8988T (cell line): ENCODE data around the gene GADL1.
A peak's percentile ranks its signal among the peaks of the same experiment; 100 is the strongest.

Experiments used
- DNase-seq: peaks from one replicate; pipeline ENCODE4 v3.0.0; 2011

GADL1 gene

DNA sequence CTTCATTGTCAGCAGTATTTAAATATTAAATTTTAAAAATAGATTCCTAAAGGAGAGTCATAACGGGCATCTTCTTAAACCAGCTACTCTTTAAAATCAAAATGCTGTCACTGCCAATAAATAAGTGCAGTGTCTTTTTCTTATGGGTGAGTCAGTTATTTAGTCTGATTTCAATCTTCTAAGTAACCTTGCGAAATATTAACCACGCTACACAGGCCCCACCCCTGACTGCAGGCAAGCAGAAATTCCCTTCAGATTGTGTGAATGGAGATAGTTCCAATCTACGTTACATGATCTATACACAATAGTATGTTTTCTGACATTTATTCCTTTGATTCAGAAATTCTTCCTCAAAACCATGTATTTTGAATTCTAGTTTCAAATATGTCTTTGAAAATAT lies 141.5 kb downstream of the GADL1 start:
- DNase-seq, result no peak

DNA sequence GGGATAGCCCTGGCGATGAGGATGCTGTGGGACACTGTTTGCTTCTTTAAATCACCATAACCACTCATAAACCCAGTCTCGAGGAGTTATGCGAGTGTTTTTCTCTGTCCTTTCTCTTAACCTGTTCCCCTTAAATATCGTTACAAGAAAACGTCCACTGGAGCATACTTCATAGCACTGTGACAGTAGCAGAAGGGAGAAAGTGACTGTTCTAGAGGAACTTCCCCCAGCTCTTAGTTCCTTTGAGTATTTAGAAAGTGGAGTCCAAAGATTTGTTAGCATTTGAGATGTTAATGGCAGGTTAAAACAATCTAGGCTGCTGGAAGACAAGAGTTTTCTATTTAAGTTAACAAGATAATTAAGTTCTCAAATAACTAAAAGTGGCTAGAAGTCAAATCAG lies 142.0 kb downstream of the GADL1 start:
- no peak for DNase-seq

DNA sequence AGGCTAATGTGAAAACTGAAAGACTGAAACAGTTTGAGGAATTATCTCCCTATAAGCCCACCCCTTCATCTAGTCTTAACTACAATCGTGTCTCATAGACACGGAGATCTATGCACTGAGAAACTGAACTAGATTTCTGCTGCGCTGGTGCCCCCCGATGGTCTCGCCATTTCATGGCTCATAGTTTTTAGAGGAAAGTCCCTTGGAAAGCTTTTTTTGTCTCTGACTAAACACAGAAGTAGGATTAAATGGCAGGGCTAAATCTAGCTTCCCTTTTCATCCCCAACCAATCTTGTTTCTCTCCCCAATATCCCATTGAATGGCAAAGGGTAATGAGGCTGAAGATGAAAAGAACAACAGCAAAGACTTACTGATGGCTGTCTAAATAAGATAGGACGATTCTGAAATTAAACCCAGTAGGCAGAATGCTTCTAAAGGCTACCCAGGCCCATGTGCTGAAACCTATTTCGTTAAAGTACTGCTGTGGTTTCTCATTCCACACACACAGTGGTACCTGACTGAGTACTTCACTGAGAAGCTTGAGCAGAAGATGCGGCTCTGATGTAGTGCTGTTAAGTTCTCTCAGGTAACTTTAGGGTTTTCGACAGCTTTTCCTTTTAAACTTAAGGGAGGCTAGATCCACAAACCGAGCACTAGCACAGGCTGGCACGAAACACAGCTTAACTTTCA lies 142.7 kb downstream of the GADL1 start:
- no peak for DNase-seq

DNA sequence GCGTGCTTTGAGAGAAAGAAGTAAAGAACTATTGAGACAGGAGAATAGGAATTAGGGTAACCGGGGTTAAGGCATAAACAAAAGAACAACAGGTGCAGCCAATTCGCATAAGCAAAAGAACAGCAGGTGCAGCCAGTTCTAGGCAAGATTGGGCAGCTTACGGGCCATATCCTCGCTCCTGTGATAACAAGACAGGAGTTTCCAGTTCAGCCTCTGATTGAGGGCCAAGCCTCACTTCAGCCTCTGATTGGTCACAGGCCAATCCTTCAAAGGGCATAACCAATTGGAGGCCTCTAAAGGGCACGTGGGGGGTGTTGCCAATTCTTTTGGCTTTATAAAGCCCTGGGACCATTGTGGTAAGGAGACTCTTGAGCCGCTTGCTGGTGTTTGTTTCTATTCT lies 143.5 kb downstream of the GADL1 start:
- no peak for DNase-seq

DNA sequence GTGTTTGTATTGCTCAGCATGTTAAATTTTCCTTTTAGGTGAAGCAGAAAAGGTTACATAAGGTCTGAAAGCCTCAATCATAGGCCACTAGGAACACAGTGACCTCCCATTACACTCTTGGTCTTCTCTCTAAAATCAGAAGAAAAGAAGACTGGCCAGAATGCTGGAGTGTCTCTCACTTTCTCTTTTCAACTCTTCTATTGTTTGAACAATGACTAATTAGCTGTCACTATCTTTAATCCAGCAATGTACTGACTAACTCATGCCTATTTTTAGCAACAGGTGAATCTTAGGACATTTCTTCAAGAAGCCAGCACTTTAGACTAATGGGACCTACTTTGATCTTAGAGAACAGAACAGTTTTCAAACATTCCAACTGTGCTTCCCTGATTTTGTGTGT lies 145.2 kb downstream of the GADL1 start:
- no peak for DNase-seq

DNA sequence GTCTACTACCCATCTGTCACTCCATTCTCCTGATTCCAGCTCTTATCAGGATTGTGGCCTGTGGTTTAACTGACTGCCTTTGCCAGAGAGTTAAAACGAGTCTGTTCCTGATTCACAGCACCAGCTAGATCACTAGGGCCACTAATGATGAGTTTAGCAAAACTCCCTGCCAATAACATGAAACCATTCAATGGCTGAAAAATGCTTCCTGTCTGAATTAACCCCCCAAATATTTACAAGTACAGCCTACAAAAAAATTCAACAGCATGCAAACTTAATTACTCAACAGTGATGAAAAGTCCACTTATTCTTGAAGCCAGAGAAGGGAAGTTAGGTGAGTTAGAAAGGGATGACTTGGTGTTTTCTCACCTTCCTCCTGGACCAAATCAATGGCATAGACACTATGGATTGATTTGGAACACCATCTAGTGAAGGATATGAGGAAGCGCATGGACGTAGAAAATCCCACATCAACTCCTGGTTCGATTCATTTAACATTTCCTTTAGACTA lies 146.6 kb downstream of the GADL1 start:
- no peak for DNase-seq

DNA sequence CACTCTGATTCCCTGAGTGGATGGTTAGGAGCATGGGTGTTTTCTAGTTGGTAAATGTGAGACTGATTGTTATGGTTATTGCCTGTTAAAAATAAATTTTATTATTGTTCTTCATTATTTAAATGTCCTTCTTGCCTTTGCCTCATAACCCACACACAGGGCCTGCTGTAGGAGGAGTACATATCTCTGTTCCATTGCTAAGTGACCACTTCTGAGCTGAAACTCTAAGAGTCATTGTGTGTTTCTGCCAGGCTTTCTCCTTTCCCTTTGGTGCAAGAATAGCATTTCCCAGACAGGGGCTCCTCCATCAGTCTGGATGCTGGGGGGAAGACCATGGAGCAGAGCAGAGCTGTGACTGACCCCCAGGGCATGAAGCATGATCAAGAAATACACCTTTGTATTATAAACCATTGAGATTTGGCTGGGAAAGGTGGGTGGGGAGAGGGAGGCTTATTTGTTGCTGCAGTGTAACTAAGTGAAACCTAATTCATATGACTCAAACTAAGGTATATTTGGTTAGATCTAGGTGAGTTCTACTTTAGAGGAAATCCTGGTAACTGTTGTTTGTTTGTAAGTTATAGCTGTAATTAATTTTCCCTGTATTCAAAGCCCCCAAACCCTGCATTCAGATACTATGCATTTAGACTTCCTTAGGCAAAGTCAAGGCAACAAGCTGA lies 150.7 kb downstream of the GADL1 start:
- DNase-seq, result no peak

DNA sequence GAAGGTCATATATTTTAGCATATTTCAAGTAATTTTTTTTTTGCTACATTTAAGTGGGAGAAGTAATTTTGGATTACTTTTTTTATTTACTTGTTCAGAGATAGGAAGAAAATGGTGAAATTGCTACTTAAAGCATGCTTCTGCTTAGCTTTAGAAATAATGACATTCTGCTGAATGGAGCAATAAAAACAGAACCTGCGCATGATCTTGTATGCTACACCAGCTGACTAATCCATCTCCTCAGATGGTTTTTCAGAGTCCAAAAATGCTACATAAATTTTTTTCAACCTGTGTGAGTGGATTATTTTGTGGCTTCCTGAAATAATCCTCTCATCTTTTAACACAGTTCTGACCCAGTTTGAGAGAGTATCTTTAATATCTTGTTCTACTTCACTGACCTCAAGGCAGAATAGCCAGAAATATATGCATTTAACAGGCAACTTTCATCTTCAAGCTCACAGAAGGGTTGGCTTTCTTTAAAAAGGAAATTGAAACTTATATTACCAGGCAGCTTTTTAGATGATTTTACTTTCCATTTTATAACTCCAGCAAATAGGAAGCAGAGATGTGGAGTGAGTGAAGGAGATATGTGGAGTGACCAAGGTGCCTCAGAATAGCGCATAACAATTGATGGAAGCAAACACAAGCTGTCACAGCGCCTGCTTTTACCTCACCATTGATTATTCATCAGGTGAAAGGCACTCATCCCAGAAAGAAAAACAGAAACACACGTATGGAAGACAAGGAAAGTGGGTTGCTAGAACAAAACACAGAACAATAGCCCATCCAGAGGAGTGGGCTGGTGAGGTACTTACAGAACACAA lies 151.5 kb downstream of the GADL1 start:
- DNase-seq, result no peak

DNA sequence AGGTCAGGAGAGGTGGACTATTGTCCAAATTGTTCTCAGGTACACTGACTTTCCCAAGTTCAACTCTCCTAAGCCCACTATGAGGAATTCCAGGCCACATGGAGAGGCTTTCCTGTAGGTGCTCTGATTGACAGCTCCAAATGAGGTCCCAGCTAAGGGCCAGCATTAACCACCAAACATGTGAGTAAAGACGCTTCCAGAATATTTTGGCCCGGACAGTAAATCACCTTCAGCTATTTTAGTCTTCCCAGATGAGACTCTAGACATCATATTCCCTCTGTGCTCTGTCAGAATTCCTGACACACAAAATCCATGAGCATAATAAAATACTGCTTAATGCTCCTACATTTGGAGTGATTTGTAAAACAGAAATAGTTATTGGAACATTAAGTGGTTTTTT lies 152.6 kb downstream of the GADL1 start:
- DNase-seq, result no peak

DNA sequence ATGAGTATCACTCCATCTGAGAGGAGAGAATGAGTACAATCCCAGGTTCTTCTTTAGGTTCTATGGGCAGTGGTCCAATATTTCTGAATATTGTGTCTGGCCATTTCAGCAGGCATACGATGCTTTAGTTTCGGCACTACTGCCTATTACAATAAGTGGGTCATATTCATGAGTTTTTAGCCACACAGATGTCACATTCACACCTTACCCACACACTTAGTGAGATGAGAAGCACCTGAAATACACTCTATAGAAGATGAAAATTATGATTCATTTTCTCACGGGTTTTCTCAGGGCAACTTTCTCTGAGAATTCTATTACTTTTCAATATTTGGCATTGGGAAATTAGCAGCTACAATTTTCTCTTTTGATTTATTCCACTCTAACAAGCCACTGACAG lies 155.9 kb downstream of the GADL1 start:
- no peak for DNase-seq

DNA sequence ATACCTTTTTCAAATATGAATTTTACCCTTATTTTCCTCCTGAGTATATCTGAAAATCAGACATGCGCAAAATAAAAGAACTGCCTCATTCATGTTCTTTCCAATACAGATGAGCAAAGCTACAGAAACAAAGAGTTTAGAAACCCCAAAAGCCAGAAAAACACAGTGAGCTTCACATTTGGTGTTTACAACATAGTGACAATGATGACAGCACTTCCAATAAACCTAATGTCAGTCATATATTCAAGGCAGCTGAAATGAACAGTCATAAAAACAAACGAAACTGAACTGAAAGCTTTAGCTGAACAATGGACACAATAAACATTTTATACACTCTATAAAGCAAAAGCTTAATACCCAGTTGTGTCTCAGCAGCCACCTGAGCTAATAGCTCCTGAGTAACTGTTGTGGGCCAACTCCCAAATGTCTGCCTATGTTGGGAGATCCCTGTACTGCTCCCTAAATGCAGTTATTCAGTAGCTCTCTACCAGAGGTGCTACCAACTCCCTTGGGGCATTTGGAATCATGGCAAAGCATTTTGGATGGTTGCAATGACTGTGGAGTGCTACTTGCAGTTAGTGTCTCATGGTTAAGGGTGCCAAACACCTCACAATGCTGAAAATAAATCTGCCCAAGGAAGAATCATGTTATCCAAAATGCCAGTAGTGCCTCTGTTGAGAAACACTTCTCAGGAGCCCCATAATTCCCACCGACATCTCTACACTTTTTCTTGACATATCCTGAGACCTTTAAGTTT lies 156.5 kb downstream of the GADL1 start:
- DNase-seq, result no peak

DNA sequence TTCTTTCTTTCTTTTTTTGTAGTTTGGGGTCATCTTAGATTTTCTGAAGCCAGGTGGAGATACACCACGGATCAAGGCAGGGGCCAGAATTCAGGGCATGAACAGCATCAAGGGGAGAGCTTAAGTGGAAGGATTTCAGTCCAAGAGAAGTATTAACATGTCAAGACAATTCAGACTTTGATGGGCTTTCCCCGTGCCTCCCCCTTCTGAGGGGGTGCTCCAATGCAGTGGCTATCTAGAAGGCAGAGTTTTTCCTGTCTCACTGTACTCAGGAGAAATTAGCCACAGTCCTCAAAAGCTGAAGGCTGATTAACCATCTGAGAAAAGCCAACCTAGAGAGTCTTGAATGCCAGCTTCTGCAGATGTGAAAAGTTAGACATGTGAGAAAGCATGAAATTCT lies 160.8 kb downstream of the GADL1 start:
- no peak for DNase-seq

DNA sequence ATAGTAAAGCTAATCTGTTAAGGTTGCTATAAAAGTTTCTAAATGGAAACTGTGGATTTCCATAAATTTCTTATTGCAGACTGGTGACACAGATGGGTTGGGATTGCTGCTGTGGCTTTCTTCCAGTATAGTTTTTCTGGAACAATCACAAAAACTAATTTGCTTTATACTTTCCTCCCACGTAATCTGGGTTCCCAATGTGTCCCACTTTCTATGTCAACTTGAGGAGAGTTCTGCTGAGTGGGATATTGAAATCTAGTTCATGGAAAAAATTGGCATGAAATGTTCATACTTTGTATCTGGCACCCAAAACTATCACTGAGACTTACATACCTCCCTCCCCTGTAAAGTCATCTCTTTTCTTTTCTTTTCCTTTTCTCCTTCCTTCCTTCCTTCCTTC lies 161.3 kb downstream of the GADL1 start:
- DNase-seq, result no peak

DNA sequence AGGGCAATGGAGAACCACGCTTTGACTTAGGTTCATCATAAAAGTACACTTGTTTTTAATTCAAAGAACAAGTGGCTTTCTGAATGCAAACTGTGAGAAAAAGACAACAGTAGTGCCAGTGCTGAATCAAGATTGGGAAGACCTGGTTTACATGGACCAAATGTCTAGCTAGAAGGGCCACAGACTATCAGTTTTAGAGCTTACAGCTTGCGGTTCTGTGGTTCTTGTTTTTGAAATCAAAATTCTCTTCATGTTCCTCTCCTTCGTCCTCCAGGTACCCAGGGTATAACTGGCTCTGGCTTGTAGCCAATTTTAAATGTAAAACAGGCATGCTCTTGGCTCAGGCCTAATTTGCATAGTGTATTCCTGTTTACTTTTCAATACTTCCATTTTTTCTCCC lies 163.5 kb downstream of the GADL1 start:
- DNase-seq, result no peak

DNA sequence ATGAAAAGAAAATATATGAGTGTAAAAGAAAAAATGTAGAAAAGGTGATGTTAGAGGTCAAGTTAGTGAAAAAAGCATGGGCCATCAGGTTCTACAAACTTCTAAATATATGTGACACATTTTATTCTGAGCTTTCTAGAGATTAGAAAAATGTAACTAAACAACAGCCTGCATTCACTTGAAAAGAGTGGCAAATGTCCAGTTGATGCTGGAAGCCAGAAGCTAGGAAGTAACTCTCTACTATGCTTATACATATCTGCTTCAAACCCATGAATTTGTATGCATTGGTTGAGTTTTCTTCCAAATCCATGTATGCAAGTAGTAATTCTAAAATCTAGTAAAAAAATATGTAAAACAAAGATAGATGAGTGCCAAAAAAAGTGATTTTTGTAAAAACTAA lies 164.5 kb downstream of the GADL1 start:
- DNase-seq, result no peak

DNA sequence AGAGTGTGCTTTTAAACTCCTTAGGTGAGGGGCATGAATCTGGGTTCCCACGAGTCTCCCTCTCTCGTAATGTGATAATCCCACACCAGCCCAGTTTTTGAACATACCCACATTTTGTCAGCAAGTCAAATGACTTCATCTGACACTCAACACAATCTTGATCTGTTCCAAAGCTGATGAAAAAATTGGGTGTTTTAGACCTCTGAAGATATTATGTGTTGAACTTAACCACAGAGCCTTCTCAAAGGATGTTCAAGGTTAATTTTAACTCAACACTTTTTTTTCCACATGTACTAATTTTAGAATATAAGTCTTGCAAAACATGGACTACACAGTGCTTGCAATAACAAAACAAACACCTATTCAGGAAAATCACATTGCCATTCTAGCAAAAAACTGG lies 164.9 kb downstream of the GADL1 start:
- no peak for DNase-seq

DNA sequence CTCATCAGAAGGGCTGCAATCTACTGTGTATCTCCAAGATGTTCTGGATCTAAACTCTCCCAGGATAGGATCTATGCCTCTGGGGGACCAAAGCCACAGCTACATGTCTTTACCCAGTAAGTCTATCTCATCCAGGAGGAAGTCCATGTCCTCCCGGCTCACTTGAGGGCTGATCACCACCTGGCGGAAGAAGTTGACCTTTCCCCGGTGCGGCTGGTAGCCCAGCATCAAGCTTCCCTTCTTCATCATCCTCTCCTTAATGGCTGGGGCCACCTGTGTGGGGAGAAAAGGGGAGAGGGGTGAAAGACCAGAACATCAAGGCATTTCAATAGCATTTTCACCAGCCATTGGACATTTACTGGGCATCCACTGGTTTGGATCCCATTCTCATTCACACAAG lies 166.3 kb downstream of the GADL1 start:
- no peak for DNase-seq

DNA sequence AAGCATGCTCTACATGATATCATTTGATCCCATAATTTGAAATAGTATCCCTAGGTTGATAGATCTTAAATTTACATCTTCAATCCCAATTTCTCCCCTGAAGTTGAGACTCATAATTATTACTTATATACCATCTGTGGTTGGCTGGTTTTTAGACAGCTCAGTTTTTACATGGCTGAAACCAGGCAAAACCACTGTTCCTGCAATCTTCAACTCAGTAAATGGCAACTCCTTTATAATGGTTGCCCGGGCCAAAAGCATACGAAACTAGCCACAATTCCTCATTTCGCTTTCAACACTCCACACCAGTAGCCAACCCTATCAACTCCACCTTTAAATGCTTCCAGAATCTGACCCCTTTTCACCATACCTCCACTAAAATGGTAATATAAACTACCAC lies 169.6 kb downstream of the GADL1 start:
- no peak for DNase-seq

DNA sequence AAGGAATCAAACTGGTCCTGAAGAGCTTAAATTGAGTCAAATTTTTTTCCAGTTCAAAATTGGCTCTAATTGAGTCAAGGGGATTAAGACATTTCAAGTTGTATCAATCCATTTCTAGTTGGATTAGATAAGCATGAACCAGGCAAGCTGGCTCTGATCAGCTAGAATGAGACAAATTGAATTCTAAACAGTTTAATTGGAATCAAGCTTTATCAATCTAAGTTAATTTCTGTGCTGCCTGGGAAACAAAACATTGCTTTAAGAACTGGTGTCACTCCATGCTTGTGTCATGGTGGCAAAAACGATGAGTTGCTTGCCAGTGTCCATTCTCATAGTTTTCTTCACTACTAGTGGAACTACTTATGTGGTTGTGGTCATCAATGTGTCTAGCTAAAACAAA lies 171.2 kb downstream of the GADL1 start:
- DNase-seq, result no peak

DNA sequence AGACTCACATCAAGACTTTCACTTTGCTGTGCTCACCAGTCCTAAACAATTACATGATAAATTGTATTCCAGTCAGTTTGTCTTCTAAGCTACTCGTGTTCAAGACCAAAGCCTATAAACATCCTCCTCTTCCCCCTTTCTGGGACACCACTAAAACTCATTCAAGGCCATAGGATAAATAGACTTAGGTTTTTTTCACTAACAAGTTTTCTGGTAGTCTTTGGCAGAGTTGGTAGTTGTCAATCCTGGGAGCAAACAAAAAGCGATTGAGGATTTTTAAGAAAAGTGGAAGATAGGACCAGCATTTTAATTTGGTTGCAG lies 173.2 kb downstream of the GADL1 start:
- no peak for DNase-seq

DNA sequence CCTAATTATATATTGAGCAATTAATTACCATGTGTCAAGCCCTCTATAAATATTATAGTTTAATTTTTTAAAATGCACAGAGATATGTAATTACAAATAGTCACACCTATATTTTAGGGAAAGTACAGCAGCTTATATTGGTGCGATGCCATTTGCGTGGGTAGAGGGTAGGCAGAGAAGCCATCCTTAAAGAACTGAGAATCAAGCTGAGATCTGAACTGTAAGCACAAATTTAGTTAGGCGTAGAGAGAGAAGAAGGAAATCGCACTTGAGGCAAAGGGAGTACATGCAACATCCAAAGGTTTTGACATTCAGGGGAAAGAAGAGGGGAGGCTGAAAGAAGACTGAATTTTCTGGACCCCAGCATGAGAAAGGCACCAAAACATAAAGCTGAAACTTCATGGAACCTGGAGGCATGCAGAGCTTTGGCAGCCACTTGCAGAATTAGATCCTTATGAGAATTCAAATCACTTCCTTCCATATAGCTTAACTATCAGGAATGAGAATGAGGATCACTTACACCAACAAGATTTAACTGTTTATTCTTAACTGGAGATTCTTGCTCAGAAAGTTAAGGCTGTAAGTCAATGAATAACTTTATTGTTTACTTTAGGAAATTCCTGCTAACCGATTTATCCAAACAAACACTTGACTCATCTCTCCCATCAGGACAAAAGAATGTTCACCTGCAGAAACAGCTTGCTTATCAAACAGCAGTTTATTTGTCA lies 173.7 kb downstream of the GADL1 start:
- peak; percentile 10 for DNase-seq

DNA sequence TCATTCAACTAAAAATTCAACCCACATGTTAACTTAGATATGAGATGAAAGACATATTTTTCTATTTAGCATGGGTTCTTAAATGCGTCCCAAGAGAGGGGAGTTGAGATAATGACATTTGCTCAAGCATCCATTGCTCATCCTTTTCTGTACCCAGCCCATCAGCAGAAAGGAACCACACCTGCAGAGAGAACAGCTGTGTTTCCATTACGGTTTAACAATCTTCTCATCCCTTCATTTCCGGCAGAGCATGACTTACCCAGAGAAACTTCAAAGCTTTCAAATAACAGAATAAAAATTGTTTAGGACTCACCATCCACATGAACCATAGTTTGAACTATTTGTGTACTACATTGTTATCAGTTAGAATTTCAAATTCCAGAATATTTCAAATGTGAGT lies 174.9 kb downstream of the GADL1 start:
- no peak for DNase-seq
